Activated T-helper 2 cell treated with anti-CD3 and anti-CD28 coated beads, Interferon-gamma antibody, Interleukin-2, Interleukin-4, amounts not matched to agents 10 μg/mL and 5 μg/mL and 100 μg/mL, durations not matched to agents 14 hours and 24 hours and 36 hours (primary cell): ENCODE results near the gene OR10D3. TPM values are rescaled to one million over a fixed set of nuclear protein-coding genes. Genes with fewer than 3 reads are reported as not detected.
"Not testable (repeated sequence)": the region's sequence is repeated elsewhere in the genome, so short reads cannot be mapped to it uniquely, and the experiment has no call there.

Experiments
- DNase-seq: peaks from one replicate; pipeline ENCODE4 v3.0.0; 2021; ENCODE audit warnings: low spot score
- H3K27ac Mint-ChIP-seq: one replicate; pipeline ENCODE4 v1.8.0; 2021; ENCODE audit warnings: mixed read lengths
- H3K27me3 Mint-ChIP-seq: one replicate; pipeline ENCODE4 v1.8.0; 2021; ENCODE audit warnings: low read depth, mixed read lengths
- H3K36me3 Mint-ChIP-seq: one replicate; pipeline ENCODE4 v1.8.0; 2021; ENCODE audit warnings: low read depth, mixed read lengths
- H3K4me1 Mint-ChIP-seq: one replicate; pipeline ENCODE4 v1.8.0; 2021; ENCODE audit warnings: low read depth, mixed read lengths
- H3K4me3 Mint-ChIP-seq: one replicate; pipeline ENCODE4 v1.8.0; 2021; ENCODE audit warnings: low read depth, mild to moderate bottlenecking, moderate library complexity, mixed read lengths
- H3K9me3 Mint-ChIP-seq: one replicate; pipeline ENCODE4 v1.8.0; 2021; ENCODE audit warnings: mixed read lengths
- intact Hi-C: fragments of 100-400 bp; cut with micrococcal nuclease; formaldehyde crosslinking; loops from one replicate; pipeline ENCODE4 v1.15.1; 2023
- total RNA-seq: library from RNA; stranded (reverse); gene quantifications from 2 replicates; pipeline ENCODE4 v1.2.3, GENCODE V29; 2022

Gene OR10D3
- total RNA-seq, 1 donor from 2014 or later = not detected

DNA sequence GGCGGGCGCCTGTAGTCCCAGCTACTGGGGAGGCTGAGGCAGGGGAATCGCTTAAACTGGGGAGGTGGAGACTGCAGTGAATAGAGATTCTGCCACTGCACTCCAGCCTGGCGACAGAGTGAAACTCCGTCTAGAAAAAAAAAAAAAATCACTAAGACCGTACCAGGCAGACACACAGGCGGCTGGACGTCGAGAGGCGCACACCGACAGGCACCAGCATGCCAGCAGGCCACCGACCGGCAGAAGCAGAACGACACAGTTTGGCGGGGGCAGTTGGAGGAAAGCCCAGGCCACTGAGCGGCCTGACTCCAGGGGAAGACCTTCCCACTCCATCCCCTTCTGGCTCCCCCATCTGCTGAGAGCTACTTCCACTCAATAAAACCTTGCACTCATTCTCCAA is 17.5 kb downstream of the OR10D3 start:
- H3K4me3 Mint-ChIP-seq = no peak overlapping the region
- no peaks in the 10 kb centered on the region for H3K36me3 Mint-ChIP-seq
- intact Hi-C loops = no loop called here
- no peak for DNase-seq
- no peaks in the 10 kb centered on the region for H3K9me3 Mint-ChIP-seq
- peaks cover 11% of the 10 kb centered on the region for H3K27me3 Mint-ChIP-seq
- no peak overlapping the region for H3K27ac Mint-ChIP-seq
- no peaks in the 10 kb centered on the region for H3K4me1 Mint-ChIP-seq

GRCh38 chr11:124202951-124203350 is 19.8 kb downstream of the OR10D3 start:
- no peak for DNase-seq
- H3K4me3 Mint-ChIP-seq = no peak overlapping the region
- no peaks in the 10 kb centered on the region for H3K4me1 Mint-ChIP-seq
- intact Hi-C loops = no loop called here
- H3K36me3 Mint-ChIP-seq = no peaks in the 10 kb centered on the region
- H3K27me3 Mint-ChIP-seq = peaks cover 6% of the 10 kb centered on the region
- H3K9me3 Mint-ChIP-seq = no peaks in the 10 kb centered on the region
- H3K27ac Mint-ChIP-seq = no peak overlapping the region

- DNase-seq = no peak
- Mint-ChIP-seq H3K27ac (no peak overlapping the region), H3K4me3 (no peak overlapping the region), H3K9me3 (no peaks in the 10 kb centered on the region), H3K27me3 (peaks cover 5% of the 10 kb centered on the region), H3K4me1 (no peaks in the 10 kb centered on the region), H3K36me3 (no peaks in the 10 kb centered on the region)
- intact Hi-C loops = no loop called here
These were observed 20.9 kb downstream of the OR10D3 start for GRCh38 chr11:124204008-124204407.

DNA sequence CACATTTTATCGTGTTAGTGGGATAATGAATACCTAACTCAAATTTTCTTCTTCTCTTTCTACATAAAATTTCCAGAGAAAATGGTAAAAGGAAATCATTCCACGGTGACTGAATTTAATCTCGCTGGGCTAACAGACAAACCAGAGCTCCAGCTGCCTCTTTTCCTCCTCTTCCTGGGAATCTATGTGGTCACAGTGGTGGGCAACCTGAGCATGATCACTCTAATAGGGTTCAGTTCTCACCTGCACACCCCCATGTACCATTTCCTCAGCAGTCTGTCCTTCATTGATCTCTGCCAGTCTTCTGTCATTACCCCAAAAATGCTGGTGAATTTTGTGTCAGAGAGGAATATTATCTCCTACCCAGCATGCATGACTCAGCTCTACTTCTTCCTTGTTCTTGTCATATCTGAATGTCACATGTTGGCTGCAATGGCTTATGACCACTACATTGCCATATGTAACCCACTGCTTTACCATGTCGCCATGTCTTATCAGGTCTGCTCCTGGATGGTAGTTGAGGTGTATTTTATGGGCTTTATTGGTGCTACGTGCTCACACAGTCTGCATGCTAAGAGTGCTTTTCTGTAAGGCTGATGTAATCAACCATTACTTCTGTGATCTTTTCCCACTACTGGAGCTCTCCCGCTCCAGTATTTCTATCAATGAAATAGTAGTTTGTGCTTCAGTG is 24.1 kb downstream of the OR10D3 start:
- Mint-ChIP-seq H3K36me3 (no peaks in the 10 kb centered on the region), H3K27me3 (peaks cover 2% of the 10 kb centered on the region), H3K27ac (no peak overlapping the region), H3K4me1 (no peaks in the 10 kb centered on the region), H3K9me3 (no peaks in the 10 kb centered on the region), H3K4me3 (no peak overlapping the region)
- intact Hi-C loops = no loop called here
- no peak for DNase-seq

GRCh38 chr11:124209824-124210357 is 26.7 kb downstream of the OR10D3 start:
- DNase-seq = no peak
- H3K4me1 Mint-ChIP-seq = no peaks in the 10 kb centered on the region
- no peak overlapping the region for H3K4me3 Mint-ChIP-seq

DNA sequence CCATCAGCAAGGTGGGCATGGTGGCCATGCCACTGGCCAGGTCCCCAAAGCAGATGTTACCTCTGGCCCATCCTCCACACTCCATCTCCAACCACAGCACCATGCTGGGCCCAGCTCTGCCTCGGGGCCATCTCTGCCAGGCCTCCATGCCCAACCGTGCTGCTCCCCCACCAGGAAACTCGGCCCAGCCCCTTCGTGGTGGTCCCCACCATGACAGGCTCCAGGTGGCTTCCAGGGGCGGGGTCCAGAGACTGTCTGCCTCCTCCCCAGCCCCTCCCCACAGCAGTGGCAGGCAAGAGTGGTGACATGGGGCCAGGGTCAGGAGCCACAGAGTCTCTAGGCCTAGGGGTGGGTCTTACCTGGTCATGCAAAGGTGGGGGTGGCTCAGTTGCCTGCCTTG is 27.3 kb downstream of the OR10D3 start:
- peaks cover 5% of the 10 kb centered on the region for H3K27me3 Mint-ChIP-seq
- no peak overlapping the region for H3K4me3 Mint-ChIP-seq
- H3K4me1 Mint-ChIP-seq = no peaks in the 10 kb centered on the region
- no peaks in the 10 kb centered on the region for H3K36me3 Mint-ChIP-seq
- no peak overlapping the region for H3K27ac Mint-ChIP-seq
- no peaks in the 10 kb centered on the region for H3K9me3 Mint-ChIP-seq
- intact Hi-C loops = no loop called here
- DNase-seq = no peak

More at GRCh38 chr11:124209824-124210357, 26.7 kb downstream of the OR10D3 start:
- Mint-ChIP-seq H3K27me3 (peaks cover 5% of the 10 kb centered on the region), H3K27ac (no peak overlapping the region), H3K36me3 (no peaks in the 10 kb centered on the region), H3K9me3 (no peaks in the 10 kb centered on the region)
- intact Hi-C loops = no loop called here

DNA sequence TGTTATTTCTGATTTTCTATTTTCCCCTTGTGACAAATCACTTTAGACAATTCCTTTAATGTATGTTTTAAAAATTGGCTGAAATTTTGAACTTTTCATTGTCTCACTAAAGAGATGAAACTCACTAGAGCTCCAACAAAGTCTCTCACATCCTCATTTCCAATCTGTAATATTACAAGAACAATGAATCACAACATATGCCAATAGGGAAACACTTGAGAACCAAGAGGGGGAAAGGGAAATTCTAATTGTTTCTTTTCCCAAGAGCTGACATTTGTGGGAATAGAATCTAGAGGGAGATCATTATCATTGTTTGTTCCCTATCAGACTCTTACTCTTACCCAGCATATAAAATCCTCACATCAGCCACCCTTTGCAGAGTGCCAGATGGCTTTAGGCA is 28.2 kb downstream of the OR10D3 start:
- H3K9me3 Mint-ChIP-seq = no peaks in the 10 kb centered on the region
- H3K4me1 Mint-ChIP-seq = no peaks in the 10 kb centered on the region
- H3K36me3 Mint-ChIP-seq = no peaks in the 10 kb centered on the region
- no peak overlapping the region for H3K27ac Mint-ChIP-seq
- intact Hi-C loops = no loop called here
- no peak for DNase-seq
- H3K27me3 Mint-ChIP-seq = peaks cover 5% of the 10 kb centered on the region
- no peak overlapping the region for H3K4me3 Mint-ChIP-seq

DNA sequence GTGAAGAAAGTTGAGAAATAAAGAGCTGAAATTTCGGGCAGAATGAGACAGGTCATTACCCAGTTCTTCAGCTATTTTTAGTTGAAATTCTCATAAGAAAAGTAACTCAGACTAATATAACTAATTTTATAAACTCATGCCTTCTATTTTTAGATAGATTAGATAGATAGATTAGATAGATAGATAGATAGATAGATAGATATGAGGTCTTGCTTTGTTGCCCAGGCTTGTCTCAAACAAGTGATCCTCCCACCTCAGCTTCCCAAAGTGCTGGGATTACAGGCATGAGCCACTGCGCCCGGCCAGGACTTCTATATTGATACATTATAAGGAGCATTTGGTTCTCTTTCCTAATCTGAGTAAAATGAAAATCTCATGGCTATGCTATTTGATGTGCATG is 30.9 kb downstream of the OR10D3 start:
- no peak for DNase-seq
- Mint-ChIP-seq H3K36me3 (no peaks in the 10 kb centered on the region), H3K27me3 (peaks cover 11% of the 10 kb centered on the region), H3K4me3 (no peak overlapping the region), H3K27ac (no peak overlapping the region), H3K9me3 (no peaks in the 10 kb centered on the region), H3K4me1 (no peaks in the 10 kb centered on the region)
- intact Hi-C loops = no loop called here

DNA sequence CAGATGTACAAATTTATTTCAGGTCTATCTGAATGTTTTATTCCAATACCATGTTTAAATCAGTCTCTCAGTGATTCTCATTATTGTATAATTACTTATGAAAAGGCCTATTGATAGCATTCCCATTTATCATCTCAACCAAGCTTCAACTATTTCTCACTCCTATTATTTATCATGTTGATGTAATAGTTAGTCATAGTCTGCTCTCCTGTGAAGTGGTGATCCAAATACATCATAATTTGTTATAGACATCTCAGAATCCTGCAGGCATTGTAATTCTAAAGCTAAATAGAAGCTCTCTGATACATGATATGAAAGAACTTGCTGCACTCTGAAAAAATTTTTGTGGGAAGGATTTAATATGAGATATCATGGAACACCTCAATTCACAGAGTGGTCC is 36.0 kb downstream of the OR10D3 start:
- H3K27ac Mint-ChIP-seq = no peak overlapping the region
- intact Hi-C loops = no loop called here
- H3K36me3 Mint-ChIP-seq = no peaks in the 10 kb centered on the region
- no peaks in the 10 kb centered on the region for H3K4me1 Mint-ChIP-seq
- no peak overlapping the region for H3K4me3 Mint-ChIP-seq
- DNase-seq = no peak
- no peaks in the 10 kb centered on the region for H3K9me3 Mint-ChIP-seq
- peaks cover 6% of the 10 kb centered on the region for H3K27me3 Mint-ChIP-seq

DNA sequence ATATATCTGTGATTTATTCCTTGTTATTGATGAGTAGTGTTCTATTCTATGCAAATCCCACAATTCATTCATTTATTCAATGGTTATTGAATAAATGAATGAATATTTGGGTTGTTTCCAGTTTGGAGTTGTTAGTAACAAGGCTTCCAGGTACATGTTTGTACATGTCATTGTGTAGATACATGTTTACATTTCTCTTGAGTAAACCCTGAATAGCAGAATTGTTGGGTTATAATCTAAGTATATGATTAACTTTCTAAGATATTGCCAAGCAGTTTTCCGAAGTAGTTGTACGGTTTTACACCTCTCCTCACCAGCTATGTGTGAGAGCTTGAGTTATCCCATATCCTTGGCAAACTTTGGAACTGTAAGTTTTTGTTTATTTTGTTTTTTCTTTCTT is 39.3 kb downstream of the OR10D3 start:
- intact Hi-C loops = no loop called here
- Mint-ChIP-seq H3K4me3 (no peak overlapping the region), H3K4me1 (no peaks in the 10 kb centered on the region), H3K9me3 (no peaks in the 10 kb centered on the region), H3K36me3 (no peaks in the 10 kb centered on the region), H3K27ac (no peak overlapping the region), H3K27me3 (peaks cover 5% of the 10 kb centered on the region)
- DNase-seq = no peak

DNA sequence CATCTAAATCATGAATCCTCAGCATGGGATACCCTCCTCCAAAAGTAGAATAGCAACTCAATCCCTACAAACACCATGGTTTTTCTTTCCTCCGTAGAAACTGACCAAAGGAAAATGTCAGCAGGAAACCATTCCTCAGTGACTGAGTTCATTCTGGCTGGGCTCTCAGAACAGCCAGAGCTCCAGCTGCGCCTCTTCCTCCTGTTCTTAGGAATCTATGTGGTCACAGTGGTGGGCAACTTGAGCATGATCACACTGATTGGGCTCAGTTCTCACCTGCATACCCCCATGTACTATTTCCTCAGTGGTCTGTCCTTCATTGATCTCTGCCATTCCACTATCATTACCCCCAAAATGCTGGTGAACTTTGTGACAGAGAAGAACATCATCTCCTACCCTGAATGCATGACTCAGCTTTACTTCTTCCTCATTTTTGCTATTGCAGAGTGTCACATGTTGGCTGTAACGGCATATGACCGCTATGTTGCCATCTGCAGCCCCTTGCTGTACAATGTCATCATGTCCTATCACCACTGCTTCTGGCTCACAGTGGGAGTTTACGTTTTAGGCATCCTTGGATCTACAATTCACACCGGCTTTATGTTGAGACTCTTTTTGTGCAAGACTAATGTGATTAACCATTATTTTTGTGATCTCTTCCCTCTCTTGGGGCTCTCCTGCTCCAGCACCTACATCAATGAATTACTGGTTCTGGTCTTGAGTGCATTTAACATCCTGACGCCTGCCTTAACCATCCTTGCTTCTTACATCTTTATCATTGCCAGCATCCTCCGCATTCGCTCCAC is 41.7 kb downstream of the OR10D3 start:
- DNase-seq, H3K4me3 Mint-ChIP-seq, H3K36me3 Mint-ChIP-seq, H3K27ac Mint-ChIP-seq, H3K4me1 Mint-ChIP-seq, intact Hi-C loops, H3K27me3 Mint-ChIP-seq, H3K9me3 Mint-ChIP-seq: not testable (repeated sequence)

GRCh38 chr11:124225471-124225870 is 42.3 kb downstream of the OR10D3 start:
- H3K27ac Mint-ChIP-seq = no peak overlapping the region
- no peaks in the 10 kb centered on the region for H3K27me3 Mint-ChIP-seq
- no peak overlapping the region for H3K4me3 Mint-ChIP-seq
- no peaks in the 10 kb centered on the region for H3K4me1 Mint-ChIP-seq
- intact Hi-C loops = no loop called here
- H3K36me3 Mint-ChIP-seq = no peaks in the 10 kb centered on the region
- DNase-seq = no peak
- H3K9me3 Mint-ChIP-seq = no peaks in the 10 kb centered on the region

DNA sequence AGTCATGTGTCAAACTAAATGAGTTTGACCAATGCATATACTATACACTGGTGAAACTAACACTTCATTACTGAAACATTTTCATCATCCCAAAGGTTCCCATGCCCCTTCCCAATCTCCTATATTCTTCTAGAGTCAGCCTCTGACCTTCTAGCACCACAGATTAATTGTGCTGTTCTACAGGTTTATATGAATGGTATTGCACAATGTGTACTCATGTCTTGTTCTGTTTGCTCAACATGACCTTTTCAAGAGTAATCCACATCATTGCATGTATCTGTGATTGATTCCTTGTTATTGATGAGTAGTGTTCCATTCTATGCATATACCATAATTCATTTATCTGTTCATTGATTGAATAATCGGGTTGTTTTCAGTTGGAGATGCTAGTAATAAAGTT is 50.2 kb downstream of the OR10D3 start:
- H3K36me3 Mint-ChIP-seq = no peaks in the 10 kb centered on the region
- DNase-seq = no peak
- H3K27ac Mint-ChIP-seq = no peak overlapping the region
- no peak overlapping the region for H3K4me3 Mint-ChIP-seq
- H3K4me1 Mint-ChIP-seq = no peaks in the 10 kb centered on the region
- H3K9me3 Mint-ChIP-seq = no peaks in the 10 kb centered on the region
- intact Hi-C loops = no loop called here
- no peaks in the 10 kb centered on the region for H3K27me3 Mint-ChIP-seq
